Esophagus squamous epithelium (tissue), 4 donors: Measurements from ENCODE around the gene CCDC183.

ENCODE experiments used
- POLR2A ChIP-seq, 4 donors: fragments of 450-650 bp; IDR thresholded peaks; one replicate each; pipeline ENCODE4 v1.6.1; 2017; ENCODE audit warnings: antibody characterized with exemption in 4 of 4, mild to moderate bottlenecking in 4 of 4, moderate library complexity in 3 of 4
- TF ChIP-seq, protein P1 (sequence below), 6 experiments: fragments of 450-650 bp in 4 of 6; fragments of 200-600 bp in 2 of 6; sonication (generic) in 2 of 6; IDR thresholded peaks; one replicate each; pipeline ENCODE4 v1.5.1; 2016 to 2019; ENCODE audit warnings: antibody characterized with exemption in 6 of 6, mild to moderate bottlenecking in 4 of 6, moderate library complexity in 4 of 6

DNA sequence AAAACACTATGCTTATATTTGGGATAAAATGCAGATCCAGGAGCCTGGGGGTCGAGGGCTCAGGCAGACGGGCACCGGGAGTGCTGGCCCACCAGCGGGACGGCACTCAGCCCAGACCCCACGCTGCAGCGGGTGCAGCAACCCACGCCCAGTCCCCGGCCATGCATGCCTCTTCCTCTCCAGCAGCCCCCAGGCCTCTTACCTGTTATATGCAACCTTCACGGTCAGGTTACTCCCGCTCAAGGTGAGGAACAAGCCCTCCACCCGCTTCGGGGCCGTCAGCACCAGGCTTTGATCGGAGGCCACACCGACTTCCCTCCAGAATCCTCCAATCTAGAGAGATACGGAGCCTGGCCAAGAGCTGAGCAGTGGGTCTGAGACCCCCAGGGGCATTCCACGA lies 39.3 kb upstream of the CCDC183 start:
- TF ChIP-seq, protein P1, sequence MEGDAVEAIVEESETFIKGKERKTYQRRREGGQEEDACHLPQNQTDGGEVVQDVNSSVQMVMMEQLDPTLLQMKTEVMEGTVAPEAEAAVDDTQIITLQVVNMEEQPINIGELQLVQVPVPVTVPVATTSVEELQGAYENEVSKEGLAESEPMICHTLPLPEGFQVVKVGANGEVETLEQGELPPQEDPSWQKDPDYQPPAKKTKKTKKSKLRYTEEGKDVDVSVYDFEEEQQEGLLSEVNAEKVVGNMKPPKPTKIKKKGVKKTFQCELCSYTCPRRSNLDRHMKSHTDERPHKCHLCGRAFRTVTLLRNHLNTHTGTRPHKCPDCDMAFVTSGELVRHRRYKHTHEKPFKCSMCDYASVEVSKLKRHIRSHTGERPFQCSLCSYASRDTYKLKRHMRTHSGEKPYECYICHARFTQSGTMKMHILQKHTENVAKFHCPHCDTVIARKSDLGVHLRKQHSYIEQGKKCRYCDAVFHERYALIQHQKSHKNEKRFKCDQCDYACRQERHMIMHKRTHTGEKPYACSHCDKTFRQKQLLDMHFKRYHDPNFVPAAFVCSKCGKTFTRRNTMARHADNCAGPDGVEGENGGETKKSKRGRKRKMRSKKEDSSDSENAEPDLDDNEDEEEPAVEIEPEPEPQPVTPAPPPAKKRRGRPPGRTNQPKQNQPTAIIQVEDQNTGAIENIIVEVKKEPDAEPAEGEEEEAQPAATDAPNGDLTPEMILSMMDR (IDR thresholded peaks at IDR 0.05) = no peak
- no peak for TF ChIP-seq POLR2A (IDR thresholded peaks at IDR 0.05)
